BE2C (cell line): ENCODE results near the gene NELFB.

Source experiments
- DNase-seq: peaks from one replicate; pipeline ENCODE4 v3.0.0-alpha.2; 2020
- H3K27me3 ChIP-seq: fragments of 250-450 bp; sonication (Bioruptor Pico); 2 replicates; pipeline ENCODE4 v1.5.1; 2020; ENCODE audit warnings: mild to moderate bottlenecking
- H3K36me3 ChIP-seq: fragments of 250-450 bp; sonication (Bioruptor Pico); 2 replicates; pipeline ENCODE4 v1.5.1; 2020; ENCODE audit warnings: mild to moderate bottlenecking
- H3K4me1 ChIP-seq: fragments of 250-450 bp; sonication (Bioruptor Pico); 2 replicates; pipeline ENCODE4 v1.5.1; 2020
- H3K4me3 ChIP-seq: 2 replicates; pipeline ENCODE4 v1.5.1; 2011; ENCODE audit warnings: low read depth, low read length
- H3K9me3 ChIP-seq: fragments of 250-450 bp; sonication (Bioruptor Pico); 2 replicates; pipeline ENCODE4 v1.5.1; 2020
- TF ChIP-seq, protein P1 (sequence below): IDR thresholded peaks from 2 replicates; pipeline ENCODE4 v1.5.1; 2012; ENCODE audit warnings: mild to moderate bottlenecking, low read depth, low read length

The NELFB gene

DNA sequence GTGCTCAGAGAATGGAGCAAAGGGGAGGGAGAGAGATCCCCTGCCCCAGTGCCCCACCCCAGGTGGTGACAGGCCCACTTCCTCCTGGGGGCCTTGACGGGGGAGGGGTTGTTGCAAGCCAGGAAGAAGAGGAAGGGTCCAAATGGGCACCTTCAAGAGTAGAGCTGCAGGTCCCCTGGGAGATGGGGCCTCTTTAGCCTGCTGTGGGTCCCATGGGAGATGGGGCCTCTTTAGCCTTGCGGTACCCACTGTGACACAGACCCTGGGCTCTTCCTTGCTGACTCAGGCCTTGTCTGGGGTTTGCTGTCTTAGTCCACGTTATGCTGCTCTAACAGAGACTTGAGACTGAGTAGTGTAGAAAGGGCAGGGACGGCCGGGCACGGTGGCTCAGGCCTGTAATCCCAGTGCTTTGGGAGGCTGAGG, 12.8 kb downstream of the NELFB start:
- H3K36me3 ChIP-seq, result peaks cover 47% of the 10 kb centered on the region
- TF ChIP-seq, protein P1, sequence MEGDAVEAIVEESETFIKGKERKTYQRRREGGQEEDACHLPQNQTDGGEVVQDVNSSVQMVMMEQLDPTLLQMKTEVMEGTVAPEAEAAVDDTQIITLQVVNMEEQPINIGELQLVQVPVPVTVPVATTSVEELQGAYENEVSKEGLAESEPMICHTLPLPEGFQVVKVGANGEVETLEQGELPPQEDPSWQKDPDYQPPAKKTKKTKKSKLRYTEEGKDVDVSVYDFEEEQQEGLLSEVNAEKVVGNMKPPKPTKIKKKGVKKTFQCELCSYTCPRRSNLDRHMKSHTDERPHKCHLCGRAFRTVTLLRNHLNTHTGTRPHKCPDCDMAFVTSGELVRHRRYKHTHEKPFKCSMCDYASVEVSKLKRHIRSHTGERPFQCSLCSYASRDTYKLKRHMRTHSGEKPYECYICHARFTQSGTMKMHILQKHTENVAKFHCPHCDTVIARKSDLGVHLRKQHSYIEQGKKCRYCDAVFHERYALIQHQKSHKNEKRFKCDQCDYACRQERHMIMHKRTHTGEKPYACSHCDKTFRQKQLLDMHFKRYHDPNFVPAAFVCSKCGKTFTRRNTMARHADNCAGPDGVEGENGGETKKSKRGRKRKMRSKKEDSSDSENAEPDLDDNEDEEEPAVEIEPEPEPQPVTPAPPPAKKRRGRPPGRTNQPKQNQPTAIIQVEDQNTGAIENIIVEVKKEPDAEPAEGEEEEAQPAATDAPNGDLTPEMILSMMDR, result no peak
- H3K9me3 ChIP-seq, result no peaks in the 10 kb centered on the region
- H3K4me1 ChIP-seq, result no peaks in the 10 kb centered on the region
- H3K4me3 ChIP-seq, result no peak overlapping the region
- no peaks in the 10 kb centered on the region for H3K27me3 ChIP-seq
- DNase-seq, result no peak

DNA sequence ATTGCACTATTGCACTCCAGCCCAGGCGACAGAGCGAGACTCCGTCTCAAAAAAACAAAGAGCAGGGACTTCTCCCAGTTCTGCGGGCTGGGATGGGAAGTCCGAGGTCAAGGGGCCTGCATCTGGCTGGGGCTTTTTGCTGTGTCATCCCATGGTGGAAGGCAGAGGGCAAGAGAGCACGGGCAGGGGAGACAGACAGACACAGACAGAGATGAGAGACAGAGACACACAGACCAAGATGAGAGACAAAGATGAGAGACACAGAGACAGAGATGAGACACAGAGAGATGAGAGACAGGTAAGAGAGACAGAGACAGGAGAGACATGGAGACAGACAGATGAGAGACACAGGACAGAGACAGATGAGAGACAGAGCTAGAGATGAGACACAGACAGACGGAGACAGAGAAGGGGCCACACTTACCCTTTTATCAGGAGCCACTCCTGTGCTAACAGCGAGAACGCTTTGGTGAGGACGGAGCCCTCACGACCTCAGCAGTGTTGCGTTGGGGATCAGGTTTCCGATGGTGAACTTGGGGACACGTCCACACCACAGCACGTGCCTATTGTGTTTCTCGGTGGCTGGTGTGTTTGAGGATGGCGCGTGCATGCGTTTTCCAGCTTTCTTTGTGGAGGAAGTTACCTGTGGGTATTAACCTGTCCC, 13.5 kb downstream of the NELFB start:
- Histone ChIP-seq H3K27me3 (no peaks in the 10 kb centered on the region), H3K4me1 (no peaks in the 10 kb centered on the region), H3K36me3 (peaks cover 47% of the 10 kb centered on the region), H3K4me3 (no peak overlapping the region), H3K9me3 (no peaks in the 10 kb centered on the region)
- no peak for DNase-seq
- TF ChIP-seq, protein P1, result no peak

DNA sequence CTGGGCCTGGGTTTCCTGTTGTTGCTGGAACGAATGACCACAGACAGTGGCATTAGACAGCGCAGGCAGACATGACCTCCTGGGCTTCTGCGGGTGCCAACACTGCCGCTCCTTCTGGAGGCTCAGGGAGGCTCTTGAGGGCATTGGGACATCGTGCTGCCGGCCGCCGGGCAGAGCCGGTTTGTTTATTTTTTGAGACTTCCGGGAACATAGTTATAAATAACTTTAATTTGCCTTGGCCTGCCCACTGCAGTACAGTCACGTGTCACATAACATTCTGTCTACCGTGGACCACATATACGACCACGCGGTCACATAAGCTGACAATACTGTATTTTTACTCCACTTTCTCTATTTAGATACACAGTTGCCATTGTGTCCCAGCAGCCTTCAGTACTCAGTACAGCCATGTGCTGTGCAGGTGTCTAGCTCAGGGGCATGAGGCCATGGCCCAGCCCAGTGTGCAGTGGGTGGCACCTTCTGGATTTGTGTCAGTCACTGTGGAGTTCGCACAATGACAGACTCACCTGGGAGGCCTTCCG, 14.2 kb downstream of the NELFB start:
- Histone ChIP-seq H3K4me1 (no peaks in the 10 kb centered on the region), H3K36me3 (peaks cover 41% of the 10 kb centered on the region), H3K27me3 (no peaks in the 10 kb centered on the region), H3K4me3 (no peak overlapping the region), H3K9me3 (no peaks in the 10 kb centered on the region)
- TF ChIP-seq, protein P1, result no peak
- no peak for DNase-seq

DNA sequence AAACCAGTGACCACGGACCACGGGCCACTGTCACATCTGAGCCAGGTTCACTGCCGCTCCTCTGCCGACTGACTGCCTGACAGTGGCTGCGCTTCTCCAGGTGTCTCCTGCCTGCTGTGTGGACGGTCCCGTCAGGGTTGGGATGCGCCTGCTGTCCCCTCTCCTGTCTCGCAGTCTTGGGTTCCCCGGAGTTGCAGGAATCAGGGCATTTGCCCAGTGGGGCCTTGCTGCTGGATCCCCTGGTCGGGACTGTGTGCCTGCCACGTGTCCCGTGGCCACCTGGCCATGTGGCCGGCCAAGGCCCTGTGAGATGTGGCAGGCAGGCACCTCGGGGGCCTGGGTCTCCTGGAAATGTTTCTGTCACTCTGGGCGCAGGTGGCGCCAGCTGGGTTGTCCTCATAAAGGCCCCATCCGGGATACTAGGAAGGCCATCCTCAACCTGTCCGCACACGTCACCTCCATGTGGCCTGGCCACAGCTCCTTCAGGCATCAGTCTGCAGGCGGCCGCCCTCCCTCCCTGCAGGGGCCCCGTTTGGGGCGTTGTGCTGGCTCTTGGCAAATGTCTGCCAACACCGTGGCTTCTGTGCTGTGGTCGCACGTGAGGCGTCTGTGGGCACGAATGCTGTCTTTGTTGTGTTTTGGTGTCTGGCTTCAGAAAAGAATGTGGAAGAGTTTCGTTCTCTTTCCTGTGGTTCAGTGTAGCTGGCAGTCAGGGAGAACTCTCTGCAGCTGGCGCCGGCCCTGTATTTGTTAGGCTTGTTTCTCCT, 16.0 kb downstream of the NELFB start:
- H3K4me1 ChIP-seq, result no peaks in the 10 kb centered on the region; the same call in 1 of the 2 replicates
- no peak for DNase-seq
- H3K4me3 ChIP-seq, result no peak overlapping the region
- H3K27me3 ChIP-seq, result no peaks in the 10 kb centered on the region
- H3K9me3 ChIP-seq, result no peaks in the 10 kb centered on the region
- TF ChIP-seq, protein P1, result no peak
- H3K36me3 ChIP-seq, result peaks cover 33% of the 10 kb centered on the region

DNA sequence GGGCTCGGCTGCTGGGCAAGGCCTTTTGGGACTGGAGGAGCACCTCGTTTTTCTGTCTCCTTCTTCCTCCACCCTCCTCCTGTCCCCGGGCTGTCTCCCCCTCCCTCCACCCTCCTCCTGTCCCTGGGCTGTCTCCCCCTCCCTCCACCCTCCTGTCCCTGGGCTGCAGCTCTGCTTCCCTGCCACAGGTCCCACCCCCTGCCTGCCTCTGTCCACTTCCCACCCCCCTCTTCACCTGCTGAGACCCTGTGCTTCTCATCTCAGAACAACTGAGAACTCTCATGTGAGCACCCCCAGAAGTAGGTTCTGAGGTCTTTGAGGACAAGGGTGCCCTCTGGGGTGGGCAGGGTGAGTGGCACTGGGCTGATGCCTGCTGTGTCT, 16.6 kb downstream of the NELFB start:
- Histone ChIP-seq H3K4me3 (no peak overlapping the region), H3K4me1 (peaks cover 5% of the 10 kb centered on the region), H3K36me3 (peaks cover 33% of the 10 kb centered on the region), H3K27me3 (no peaks in the 10 kb centered on the region), H3K9me3 (no peaks in the 10 kb centered on the region)
- DNase-seq, result no peak
- TF ChIP-seq, protein P1, result no peak
